ENCODE results near the gene TSPAN3. TPM values are rescaled to one million over a fixed set of nuclear protein-coding genes. Genes with fewer than 3 reads are reported as not detected.

TSPAN3 gene
- total and polyA plus RNA-seq, 4 donors: 49.3 to 82.8 (median 78.7) TPM

GRCh38 chr15:77023576-77024272 is 47.2 kb downstream of the TSPAN3 start:
- Histone ChIP-seq H3K4me3 (ENCODE audit: low read depth in 1 of 3, low read length in 3 of 3) (no peak overlapping the region), H3K36me3 (ENCODE audit: control insufficient read depth in 4 of 4, insufficient read depth in 3 of 4, low read depth in 1 of 4, low read length in 3 of 4) (no peaks in the 10 kb centered on the region), H3K9me3 (ENCODE audit: control insufficient read depth in 4 of 4, low read length in 3 of 4) (no peaks in the 10 kb centered on the region), H3K27me3 (ENCODE audit: control insufficient read depth in 4 of 4, insufficient read depth in 4 of 4, low read length in 3 of 4) (no peaks in the 10 kb centered on the region), H3K27ac (ENCODE audit: low read depth in 1 of 2, low read length in 2 of 2) (no peak overlapping the region), H3K9ac (ENCODE audit: low read depth in 1 of 2, low read length in 2 of 2) (no peak overlapping the region), H3K4me1 (ENCODE audit: control insufficient read depth in 4 of 4, insufficient read depth in 4 of 4, low read length in 3 of 4) (peaks cover 0 to 6% (median under 1%) of the 10 kb centered on the region in 4 donors)
- TF ChIP-seq, protein P1, sequence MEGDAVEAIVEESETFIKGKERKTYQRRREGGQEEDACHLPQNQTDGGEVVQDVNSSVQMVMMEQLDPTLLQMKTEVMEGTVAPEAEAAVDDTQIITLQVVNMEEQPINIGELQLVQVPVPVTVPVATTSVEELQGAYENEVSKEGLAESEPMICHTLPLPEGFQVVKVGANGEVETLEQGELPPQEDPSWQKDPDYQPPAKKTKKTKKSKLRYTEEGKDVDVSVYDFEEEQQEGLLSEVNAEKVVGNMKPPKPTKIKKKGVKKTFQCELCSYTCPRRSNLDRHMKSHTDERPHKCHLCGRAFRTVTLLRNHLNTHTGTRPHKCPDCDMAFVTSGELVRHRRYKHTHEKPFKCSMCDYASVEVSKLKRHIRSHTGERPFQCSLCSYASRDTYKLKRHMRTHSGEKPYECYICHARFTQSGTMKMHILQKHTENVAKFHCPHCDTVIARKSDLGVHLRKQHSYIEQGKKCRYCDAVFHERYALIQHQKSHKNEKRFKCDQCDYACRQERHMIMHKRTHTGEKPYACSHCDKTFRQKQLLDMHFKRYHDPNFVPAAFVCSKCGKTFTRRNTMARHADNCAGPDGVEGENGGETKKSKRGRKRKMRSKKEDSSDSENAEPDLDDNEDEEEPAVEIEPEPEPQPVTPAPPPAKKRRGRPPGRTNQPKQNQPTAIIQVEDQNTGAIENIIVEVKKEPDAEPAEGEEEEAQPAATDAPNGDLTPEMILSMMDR (IDR thresholded peaks at IDR 0.05; ENCODE audit: low read depth, low read length, missing input control): no peak
- TF ChIP-seq, protein P2, sequence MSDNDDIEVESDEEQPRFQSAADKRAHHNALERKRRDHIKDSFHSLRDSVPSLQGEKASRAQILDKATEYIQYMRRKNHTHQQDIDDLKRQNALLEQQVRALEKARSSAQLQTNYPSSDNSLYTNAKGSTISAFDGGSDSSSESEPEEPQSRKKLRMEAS (IDR thresholded peaks at IDR 0.05): no peak
- TF ChIP-seq EGR1 (IDR thresholded peaks at IDR 0.05; ENCODE audit: low read depth in 2 of 2): no peak
- TF ChIP-seq HNF4G (IDR thresholded peaks at IDR 0.05): no peak
- no peak for TF ChIP-seq ATF3 (IDR thresholded peaks at IDR 0.05)
- TF ChIP-seq RXRA (IDR thresholded peaks at IDR 0.05): no peak
- no peak for TF ChIP-seq TAF1 (conservative IDR thresholded peaks at IDR 0.05)
- TF ChIP-seq NR2F2 (IDR thresholded peaks at IDR 0.05): no peak
- no peak for TF ChIP-seq GABPA (IDR thresholded peaks at IDR 0.05 in 1 of 2, conservative IDR thresholded peaks at IDR 0.05 in 1 of 2)
- TF ChIP-seq ZBTB33 (IDR thresholded peaks at IDR 0.05): no peak
- TF ChIP-seq FOXA1 (IDR thresholded peaks at IDR 0.05): no peak
- TF ChIP-seq HNF4A (conservative IDR thresholded peaks at IDR 0.05): no peak
- TF ChIP-seq SP1 (IDR thresholded peaks at IDR 0.05): no peak
- no peak for TF ChIP-seq REST (IDR thresholded peaks at IDR 0.05)
- no peak for DNase-seq (ENCODE audit: low spot score)
- 60% methylated on average over 20 of the region's 20 CpGs for WGBS

Data from liver (tissue), 9 donors.